H1 (cell line): ENCODE data around the gene FRY. TPM values are rescaled to one million over a fixed set of nuclear protein-coding genes. Genes with fewer than 3 reads are reported as not detected.

Source experiments
- CTCF ChIA-PET: fragments of 300-600 bp; sonication (Branson Sonifier 250); formaldehyde crosslinking; loops from one replicate; lab custom pipeline; 2021; ENCODE audit not compliant: partially characterized antibody; lab: Charles Lee
- POLR2A ChIA-PET: fragments of 300-600 bp; sonication (Branson Sonifier 250); formaldehyde crosslinking; loops from one replicate; lab custom pipeline; 2021; ENCODE audit warnings: inconsistent platforms; ENCODE audit not compliant: partially characterized antibody; lab: Charles Lee
- DNase-seq, 2 experiments: peaks; one replicate each; pipeline versions ENCODE4 v3.0.0 to v3.0.0-alpha.2; 2010 to 2022; ENCODE audit warnings: low spot score in 2 of 2, low read depth in 1 of 2, mixed read lengths in 1 of 2
- FAIRE-seq: peaks from 2 replicates; lab custom pipeline; 2011; peaks lifted over from hg19 to GRCh38; lab: Jason Lieb, UNC
- H2AFZ ChIP-seq: 2 replicates; pipeline ENCODE4 v1.8.1; 2012; ENCODE audit warnings: low read length, inconsistent platforms
- H2AK5ac ChIP-seq: 2 replicates; pipeline ENCODE4 v1.6.1; 2013; ENCODE audit warnings: low read depth, low read length
- H2BK120ac ChIP-seq: replicated peaks from 2 replicates; pipeline ENCODE3; 2013; ENCODE audit warnings: low read depth, low read length, inconsistent platforms
- H2BK12ac ChIP-seq: 2 replicates; pipeline ENCODE4 v1.6.1; 2013; ENCODE audit warnings: low read depth, low read length
- H2BK15ac ChIP-seq: 2 replicates; pipeline ENCODE4 v1.6.1; 2013; ENCODE audit warnings: low read length
- H2BK20ac ChIP-seq: 2 replicates; pipeline ENCODE4 v1.6.1; 2013; ENCODE audit warnings: low read length
- H2BK5ac ChIP-seq: 2 replicates; pipeline ENCODE4 v1.6.1; 2013; ENCODE audit warnings: low read depth, low read length
- H3K14ac ChIP-seq: 2 replicates; pipeline ENCODE4 v1.6.1; 2013; ENCODE audit warnings: inconsistent platforms; ENCODE audit not compliant: insufficient read length
- H3K18ac ChIP-seq: 2 replicates; pipeline ENCODE4 v1.6.1; 2013; ENCODE audit warnings: low read length; ENCODE audit errors: extremely low read depth
- H3K23ac ChIP-seq: 2 replicates; pipeline ENCODE4 v1.6.1; 2013; ENCODE audit warnings: inconsistent platforms; ENCODE audit not compliant: insufficient read length
- H3K23me2 ChIP-seq: 2 replicates; pipeline ENCODE4 v1.6.1; 2013; ENCODE audit warnings: low read depth, low read length
- H3K27ac ChIP-seq: 2 replicates; pipeline ENCODE4 v1.6.1; 2011; ENCODE audit warnings: low read depth, low read length, inconsistent platforms
- H3K27me3 ChIP-seq, 4 experiments: replicated peaks in 1 of 4; 1 replicate in 1 of 4; 2 replicates in 3 of 4; pipeline versions ENCODE4 v1.6.1 to v1.8.1; 2011 to 2013; ENCODE audit warnings: low read length in 3 of 4, mild to moderate bottlenecking in 3 of 4, inconsistent platforms in 2 of 4, mixed read lengths in 2 of 4, moderate library complexity in 1 of 4; ENCODE audit not compliant: control insufficient read depth in 3 of 4, insufficient read depth in 3 of 4; ENCODE audit errors: extremely low read depth in 1 of 4
- H3K36me3 ChIP-seq, 4 experiments: 2 replicates each; pipeline versions ENCODE4 v1.6.1 to v1.8.1; 2011 to 2013; ENCODE audit warnings: mild to moderate bottlenecking in 4 of 4, low read length in 3 of 4, moderate library complexity in 2 of 4, control low read depth in 1 of 4, inconsistent platforms in 1 of 4; ENCODE audit not compliant: insufficient read depth in 4 of 4, control insufficient read depth in 2 of 4
- H3K4ac ChIP-seq: replicated peaks from 2 replicates; pipeline ENCODE3; 2013; ENCODE audit warnings: low read length, low read depth, mixed read lengths, inconsistent platforms; ENCODE audit not compliant: insufficient read length
- H3K4me1 ChIP-seq, 4 experiments: replicated peaks in 1 of 4; 1 replicate in 1 of 4; 2 replicates in 3 of 4; pipeline versions ENCODE4 v1.6.1 to v1.8.1; 2011 to 2013; ENCODE audit warnings: low read length in 3 of 4, inconsistent platforms in 2 of 4, mixed read lengths in 1 of 4; ENCODE audit not compliant: insufficient read depth in 4 of 4, control insufficient read depth in 3 of 4
- H3K4me2 ChIP-seq, 2 experiments: 2 replicates each; pipeline versions ENCODE4 v1.6.1 to v1.8.1; 2011 to 2013; ENCODE audit warnings: low read depth in 2 of 2, low read length in 2 of 2, control low read depth in 1 of 2, inconsistent platforms in 1 of 2, mild to moderate bottlenecking in 1 of 2; ENCODE audit not compliant: insufficient read depth in 1 of 2
- H3K4me3 ChIP-seq, 4 experiments: fragments of 200-600, 300-600 bp in 1 of 4; sonication (generic), shearing (Covaris generic), sonication (Bioruptor Twin) in 1 of 4; 2 replicates each; pipeline versions ENCODE4 v1.5.1 to v1.8.1; 2011 to 2016; ENCODE audit warnings: low read length in 4 of 4, low read depth in 3 of 4, control low read depth in 2 of 4, inconsistent platforms in 2 of 4, mild to moderate bottlenecking in 2 of 4, mixed read lengths in 1 of 4, moderate library complexity in 1 of 4; ENCODE audit not compliant: insufficient read depth in 2 of 4; ENCODE audit errors: extremely low read depth in 1 of 4
- H3K56ac ChIP-seq: replicated peaks from 2 replicates; pipeline ENCODE3; 2013; ENCODE audit warnings: low read depth, mild to moderate bottlenecking, mixed read lengths, low read length, inconsistent platforms; ENCODE audit not compliant: insufficient read length
- H3K79me1 ChIP-seq: 2 replicates; pipeline ENCODE4 v1.6.1; 2013; ENCODE audit warnings: low read depth, low read length, control low read depth
- H3K79me2 ChIP-seq, 2 experiments: 2 replicates each; pipeline versions ENCODE4 v1.6.1 to v1.8.1; 2012 to 2013; ENCODE audit warnings: low read length in 2 of 2, mild to moderate bottlenecking in 2 of 2, inconsistent platforms in 1 of 2; ENCODE audit not compliant: insufficient read depth in 2 of 2, control insufficient read depth in 1 of 2
- H3K9ac ChIP-seq, 4 experiments: replicated peaks in 1 of 4; 1 replicate in 1 of 4; 2 replicates in 3 of 4; pipeline versions ENCODE4 v1.6.1 to v1.8.1; 2011 to 2013; ENCODE audit warnings: low read depth in 3 of 4, low read length in 3 of 4, control low read depth in 2 of 4, mild to moderate bottlenecking in 2 of 4, moderate library complexity in 2 of 4, inconsistent platforms in 1 of 4; ENCODE audit errors: extremely low read depth in 1 of 4
- H3K9me3 ChIP-seq, 2 experiments: 2 replicates each; pipeline versions ENCODE4 v1.6.1 to v1.8.1; 2012 to 2013; ENCODE audit warnings: mild to moderate bottlenecking in 2 of 2, moderate library complexity in 2 of 2, control low read depth in 1 of 2, inconsistent platforms in 1 of 2, low read depth in 1 of 2, low read length in 1 of 2, mixed read lengths in 1 of 2; ENCODE audit not compliant: insufficient read depth in 2 of 2
- H4K20me1 ChIP-seq, 2 experiments: replicated peaks in 1 of 2; 2 replicates each; pipeline versions ENCODE3 to v1.8.1; 2011 to 2013; ENCODE audit warnings: inconsistent platforms in 2 of 2, low read length in 2 of 2, mild to moderate bottlenecking in 1 of 2; ENCODE audit not compliant: insufficient read depth in 2 of 2, control insufficient read depth in 1 of 2
- H4K5ac ChIP-seq: 2 replicates; pipeline ENCODE4 v1.6.1; 2013; ENCODE audit warnings: low read length, low read depth, mixed read lengths, inconsistent platforms; ENCODE audit not compliant: insufficient read length
- H4K8ac ChIP-seq: 2 replicates; pipeline ENCODE4 v1.8.0; 2013; ENCODE audit warnings: mild to moderate bottlenecking, moderate library complexity, low read length, inconsistent platforms; ENCODE audit not compliant: insufficient read depth; ENCODE audit errors: extremely low read depth
- H4K91ac ChIP-seq: replicated peaks from 2 replicates; pipeline ENCODE3; 2013; ENCODE audit warnings: low read length, mixed read lengths, inconsistent platforms; ENCODE audit not compliant: insufficient read length
- CBX8 ChIP-seq: fragments of 300-800, 300-1000 bp; sonication (generic); IDR thresholded peaks from 2 replicates; pipeline ENCODE4 v1.7.1; 2016; ENCODE audit warnings: low read depth, low read length, borderline replicate concordance
- CTBP2 ChIP-seq: IDR thresholded peaks from 2 replicates; pipeline ENCODE4 v1.7.0; 2011; ENCODE audit warnings: borderline replicate concordance, mild to moderate bottlenecking, moderate library complexity, mixed read lengths, low read length; ENCODE audit not compliant: insufficient read depth, insufficient read length
- CTCF ChIP-seq, 3 experiments: IDR thresholded peaks; 1 replicate in 2 of 3; 2 replicates in 1 of 3; pipeline versions ENCODE4 v1.5.1 to v1.6.1; 2011; ENCODE audit warnings: low read length in 3 of 3, mild to moderate bottlenecking in 3 of 3, inconsistent platforms in 2 of 3, low read depth in 1 of 3, moderate library complexity in 1 of 3; ENCODE audit not compliant: insufficient read depth in 1 of 3; ENCODE audit errors: control extremely low read depth in 1 of 3
- GABPA ChIP-seq: IDR thresholded peaks from 2 replicates; pipeline ENCODE4 v1.6.1; 2011; ENCODE audit warnings: mild to moderate bottlenecking, low read length, moderate library complexity, borderline replicate concordance; ENCODE audit not compliant: insufficient read depth
- HDAC6 ChIP-seq: IDR thresholded peaks from one replicate; pipeline ENCODE4 v1.7.1; 2012; ENCODE audit warnings: low read depth, mild to moderate bottlenecking, inconsistent platforms, low read length, moderate library complexity
- POU5F1 ChIP-seq: IDR thresholded peaks from 2 replicates; pipeline ENCODE4 v1.6.1; 2011; ENCODE audit warnings: low read depth, mild to moderate bottlenecking, low read length, moderate library complexity
- RBBP5 ChIP-seq: IDR thresholded peaks from 2 replicates; pipeline ENCODE4 v1.7.1; 2012; ENCODE audit warnings: low read depth, mild to moderate bottlenecking, inconsistent platforms, low read length, moderate library complexity, borderline replicate concordance
- RFX5 ChIP-seq: IDR thresholded peaks from 2 replicates; pipeline ENCODE4 v1.6.1; 2011; ENCODE audit warnings: low read depth, low read length, improper control_type of control experiment, borderline replicate concordance
- SIRT6 ChIP-seq: IDR thresholded peaks from one replicate; pipeline ENCODE4 v1.7.1; 2012; ENCODE audit warnings: low read length, inconsistent platforms
- SP2 ChIP-seq: IDR thresholded peaks from 2 replicates; pipeline ENCODE4 v1.6.1; 2012; ENCODE audit warnings: mild to moderate bottlenecking, low read length, inconsistent platforms
- SUZ12 ChIP-seq: fragments of 200-600 bp; sonication (generic); IDR thresholded peaks from 2 replicates; pipeline ENCODE4 v1.6.1; 2012; ENCODE audit warnings: mild to moderate bottlenecking, inconsistent platforms, low read length, moderate library complexity, mixed read lengths
- WGBS, 2 experiments: shearing (Covaris generic) in 1 of 2; methylation state at CpG; one replicate each; pipeline versions ENCODE4 v1.1.6 to v1.1.7; 2013 to 2015; ENCODE audit warnings: low lambda C conversion rate in 2 of 2, mixed read lengths in 2 of 2, inconsistent platforms in 1 of 2, low coverage in 1 of 2, missing lambda C conversion rate in 1 of 2; ENCODE audit not compliant: insufficient replicate concordance in 2 of 2, insufficient coverage in 1 of 2, insufficient read length in 1 of 2; ENCODE audit errors: extremely low coverage in 1 of 2, missing lambda C conversion rate in 1 of 2; 5-methylcytosine and 5-hydroxymethylcytosine counted together
- polyA plus RNA-seq, 7 experiments: library from polyadenylated mRNA; depleted of rRNA in 3 of 7; stranded (reverse) in 5 of 7; unstranded in 2 of 7; fragments of >200 nt in 5 of 7; fragments of 200-250 nt in 2 of 7; gene quantifications; 1 replicate in 5 of 7; 2 replicates in 1 of 7; 4 replicates in 1 of 7; pipeline versions ENCODE4 v1.2.1 to v1.2.3, GENCODE V29; 2011 to 2013; ENCODE audit warnings: missing spikeins in 2 of 7, mixed read lengths in 2 of 7
- total RNA-seq: library from RNA; stranded (reverse); fragmentation: NEBNext Ultra II Directional; extraction: Animal tissue kit (Norgen Biotek cat#: 25700); gene quantifications from 2 replicates; pipeline ENCODE4 v1.2.1, GENCODE V29; 2021

FRY gene
- total and polyA plus RNA-seq, 2 of the 8 experiments (the other 6 are each of a cell fraction or from before 2014, with no cell fraction given): 4.3 to 9.2 TPM

- Histone ChIP-seq H4K5ac (no peak overlapping the region), H2BK12ac (no peak overlapping the region), H3K9ac (no peak overlapping the region), H2AK5ac (no peak overlapping the region), H3K27me3 (no peaks in the 10 kb centered on the region), H3K79me1 (no peaks in the 10 kb centered on the region), H3K14ac (no peak overlapping the region), H2BK20ac (no peak overlapping the region), H4K91ac (no peak overlapping the region), H3K23ac (no peak overlapping the region), H3K18ac (no peak overlapping the region), H2AFZ (no peak overlapping the region), H3K4me1 (no peaks in the 10 kb centered on the region), H2BK120ac (no peak overlapping the region), H3K23me2 (no peaks in the 10 kb centered on the region), H3K4ac (no peak overlapping the region), H4K8ac (no peak overlapping the region), H3K56ac (no peak overlapping the region), H2BK15ac (no peak overlapping the region), H4K20me1 (no peaks in the 10 kb centered on the region), H3K79me2 (no peaks in the 10 kb centered on the region), H3K4me2 (no peak overlapping the region), H3K4me3 (no peak overlapping the region), H2BK5ac (no peak overlapping the region), H3K9me3 (no peaks in the 10 kb centered on the region), H3K27ac (no peak overlapping the region), H3K36me3 (peaks cover 0 to 3% (median 1%) of the 10 kb centered on the region in 4 experiments; a peak in 3 of 8 replicates)
- DNase-seq (no peak), FAIRE-seq (no peak)
- WGBS, 2 experiments: 95% methylated on average over 4 of the region's 4 CpGs; no CpG with 5 or more reads in 1 of the 2 experiments
- ChIA-PET CTCF (interaction anchor here (0.6 to 1.9 kb wide), 3 partner anchors 50 to 109 kb away, joined by 3 to 4 read pairs (median 3); no protein-coding TSS in a partner anchor), POLR2A (no interaction called here)
- TF ChIP-seq SP2 (no peak), CTBP2 (no peak), SUZ12 (no peak), HDAC6 (no peak), RBBP5 (no peak), CTCF (IDR thresholded peaks at IDR 0.05; ENCODE audit: control extremely low read depth in 1 of 3, insufficient read depth in 1 of 3, low read depth in 1 of 3, low read length in 3 of 3) (no peak), CBX8 (no peak), POU5F1 (no peak), SIRT6 (no peak), GABPA (no peak), RFX5 (no peak)
These were observed 182.5 kb downstream of the FRY start for GRCh38 chr13:32214071-32214470.
